Adrenal gland (tissue), 19 donors: ENCODE measurements around the gene CALM1. TPM values are rescaled to one million over a fixed set of nuclear protein-coding genes. Genes with fewer than 3 reads are reported as not detected.

ENCODE experiments used
- DNase-seq, 7 donors: peaks; one replicate each; pipeline ENCODE4 v3.0.0-alpha.2; 2019 to 2020
- H3K27ac ChIP-seq, 5 donors: fragments of 200-600 bp; sonication (generic) in 4 of 5; 1 replicate in 3 of 5; 2 replicates in 2 of 5; pipeline versions ENCODE4 v1.5.1 to v1.8.0; 2016 to 2020; ENCODE audit warnings: mild to moderate bottlenecking in 1 of 5
- H3K27me3 ChIP-seq: fragments of 200-600 bp; 2 replicates; pipeline ENCODE4 v1.8.0; 2021
- H3K36me3 ChIP-seq, 2 donors: fragments of 200-600 bp; replicated peaks in 1 of 2; 1 replicate in 1 of 2; 2 replicates in 1 of 2; pipeline versions ENCODE4 v1.5.1 to v1.8.0; 2018 to 2022
- H3K4me1 ChIP-seq, 2 donors: fragments of 200-600 bp; replicated peaks in 1 of 2; 1 replicate in 1 of 2; 2 replicates in 1 of 2; pipeline versions ENCODE4 v1.5.1 to v1.8.0; 2018 to 2021
- H3K4me3 ChIP-seq, 4 donors: fragments of 200-600 bp; sonication (generic) in 3 of 4; one replicate each; pipeline ENCODE4 v1.5.1; 2016 to 2018
- H3K9me3 ChIP-seq, 3 donors: fragments of 200-600 bp; sonication (generic) in 1 of 3; replicated peaks in 1 of 3; 1 replicate in 2 of 3; 2 replicates in 1 of 3; pipeline versions ENCODE4 v1.5.1 to v1.8.0; 2016 to 2021
- CTCF ChIP-seq, 6 experiments: fragments of 450-650 bp in 4 of 6; fragments of 200-600 bp in 2 of 6; sonication (generic) in 1 of 6; IDR thresholded peaks; 1 replicate in 5 of 6; 2 replicates in 1 of 6; pipeline versions ENCODE4 v1.5.1 to v1.8.0; 2016 to 2021; ENCODE audit warnings: antibody characterized with exemption in 6 of 6, mild to moderate bottlenecking in 2 of 6, moderate library complexity in 1 of 6
- POLR2A ChIP-seq, 2 donors: fragments of 450-650 bp; IDR thresholded peaks; one replicate each; pipeline ENCODE4 v1.6.1; 2017; ENCODE audit warnings: antibody characterized with exemption in 2 of 2, mild to moderate bottlenecking in 2 of 2, moderate library complexity in 1 of 2
- WGBS, 4 donors: extraction: QIAGEN DNeasy Blood & Tissue Kit in 2 of 4; methylation state at CpG; one replicate each; pipeline versions ENCODE4 v1.1.5 to v1.1.7; 2013 to 2017; 5-methylcytosine and 5-hydroxymethylcytosine counted together
- intact Hi-C, 2 donors: fragments of 100-400 bp; cut with DNase I; formaldehyde crosslinking; loops; one replicate each; pipeline versions ENCODE4 v1.14.1 to v1.15.0; 2022 to 2023
- long read RNA-seq, 10 donors: library from polyadenylated mRNA in 3 of 10; unstranded in 2 of 10; stranded (forward) in 1 of 10; transcript quantifications; one replicate each; pipeline ENCODE4 v2.0.0 and lab custom pipeline, GENCODE V29; 2021 to 2026
- polyA plus RNA-seq, 3 donors: library from polyadenylated mRNA; stranded (reverse); fragments of 200-250 nt in 2 of 3; fragments of 350-450 nt in 1 of 3; fragmentation: Illumina TruSeq in 1 of 3; extraction: RNeasy Lipid Tissue Mini Kit (QIAGEN cat#74804) in 1 of 3; gene quantifications; one replicate each; pipeline ENCODE4 v1.2.3, GENCODE V29; 2013 to 2014
- total RNA-seq, 9 donors: library from RNA; depleted of rRNA in 4 of 9; stranded (reverse); fragments of >200 nt in 4 of 9; fragments of 120-200 nt in 1 of 9; fragmentation: NEBNext Ultra II Directional in 1 of 9; extraction: Animal tissue kit (Norgen Biotek cat#: 25700) in 1 of 9; gene quantifications; one replicate each; pipeline versions ENCODE4 v1.1.0 to v1.2.4, GENCODE V29; 2013 to 2023
- donor health status: healthy with polysubstance abuse.
- donor health status: Bipolar disorder and iron deficiency.
- donor health status: DM: yes; HTN: yes; CAD: no.
- donor health status: DM: no; HTN: no; CAD: no.
- donor health status: DM: no; HTN: no; CAD: no.
- donor health status: DM: yes; HTN: yes; CAD: no.

Gene CALM1
- total RNA-seq (100 to 1,000 TPM; 153 to 402 (median 235) TPM), polyA plus RNA-seq (100 to 1,000 TPM; 190 to 372 (median 193) TPM)
- long read RNA-seq, donor 1, full-length matches to known transcripts, result 313 of 451 reads
- long read RNA-seq, donor 1, partial matches to known transcripts, result 138 of 451 reads
- long read RNA-seq, donor 1, other reads (novel, unspliced or antisense), result 0 of 451 reads
- long read RNA-seq, donor 2, full-length matches to known transcripts, result 203 of 360 reads
- long read RNA-seq, donor 2, partial matches to known transcripts, result 157 of 360 reads
- long read RNA-seq, donor 2, other reads (novel, unspliced or antisense), result 0 of 360 reads
- long read RNA-seq, donor 3, full-length matches to known transcripts, result 285 of 415 reads
- long read RNA-seq, donor 3, partial matches to known transcripts, result 130 of 415 reads
- long read RNA-seq, donor 3, other reads (novel, unspliced or antisense), result 0 of 415 reads
- long read RNA-seq, donor 4, full-length matches to known transcripts, result 408 of 431 reads
- long read RNA-seq, donor 4, partial matches to known transcripts, result 2 of 431 reads
- long read RNA-seq, donor 4, other reads (novel, unspliced or antisense), result 21 of 431 reads
- long read RNA-seq, donor 5, full-length matches to known transcripts, result 620 of 635 reads
- long read RNA-seq, donor 5, partial matches to known transcripts, result 1 of 635 reads
- long read RNA-seq, donor 5, other reads (novel, unspliced or antisense), result 14 of 635 reads
- long read RNA-seq, donor 6, full-length matches to known transcripts, result 613 of 671 reads
- long read RNA-seq, donor 6, partial matches to known transcripts, result 12 of 671 reads
- long read RNA-seq, donor 6, other reads (novel, unspliced or antisense), result 46 of 671 reads
- long read RNA-seq, donor 7, full-length matches to known transcripts, result 125 of 232 reads
- long read RNA-seq, donor 7, partial matches to known transcripts, result 107 of 232 reads
- long read RNA-seq, donor 7, other reads (novel, unspliced or antisense), result 0 of 232 reads
- long read RNA-seq, donor 8, full-length matches to known transcripts, result 272 of 441 reads
- long read RNA-seq, donor 8, partial matches to known transcripts, result 169 of 441 reads
- long read RNA-seq, donor 8, other reads (novel, unspliced or antisense), result 0 of 441 reads
- long read RNA-seq, donor 9, full-length matches to known transcripts, result 204 of 280 reads
- long read RNA-seq, donor 9, partial matches to known transcripts, result 76 of 280 reads
- long read RNA-seq, donor 9, other reads (novel, unspliced or antisense), result 0 of 280 reads
- long read RNA-seq, donor 10, full-length matches to known transcripts, result 90 of 142 reads
- long read RNA-seq, donor 10, partial matches to known transcripts, result 52 of 142 reads
- long read RNA-seq, donor 10, other reads (novel, unspliced or antisense), result 0 of 142 reads

GRCh38 chr14:90396341-90397339 is at the start of gene CALM1:
Gene CALM1, plus strand, starts transcription at chr14:90397029. Its CDS starts 202 bp downstream, at chr14:90397231.
- Histone ChIP-seq H3K27me3 (no peaks in the 10 kb centered on the region), H3K4me1 (peaks cover 15 to 28% of the 10 kb centered on the region in 2 donors), H3K4me3 (peak within 1 kb of the TSS; percentile 78 to 97 (median 94)), H3K27ac (peak within 1 kb of the TSS in 4 of 5 donors; percentile 68 to 86 (median 74)), H3K36me3 (peaks cover 0 to 14% of the 10 kb centered on the region in 2 donors), H3K9me3 (no peaks in the 10 kb centered on the region)
- peak; percentile 90 to 96 (median 95) for DNase-seq
- intact Hi-C loops, result loop anchor here in 1 of 2 donors (5.0 kb wide), 1 partner anchor 361 kb away; no protein-coding TSS in a partner anchor
- TF ChIP-seq POLR2A (IDR thresholded peaks at IDR 0.05) (peak; percentile 100), CTCF (IDR thresholded peaks at IDR 0.05) (peak in 3 of 6 experiments; percentile 23 to 31 (median 29))
- 1 to 2% (median 1%) methylated on average over 22 to 89 of the region's 89 CpGs for WGBS, 4 donors

GRCh38 chr14:90348270-90348669 is 48.6 kb upstream of the CALM1 start:
- Histone ChIP-seq H3K27ac (no peak overlapping the region), H3K27me3 (no peaks in the 10 kb centered on the region), H3K4me3 (no peak overlapping the region), H3K9me3 (no peaks in the 10 kb centered on the region), H3K4me1 (no peaks in the 10 kb centered on the region), H3K36me3 (no peaks in the 10 kb centered on the region)
- no peak for DNase-seq
- intact Hi-C loops, result no loop called here
- 83 to 91% (median 86%) methylated on average over 2 of the region's 2 CpGs for WGBS, 4 donors
- TF ChIP-seq POLR2A (IDR thresholded peaks at IDR 0.05), result no peak
- no peak for TF ChIP-seq CTCF (IDR thresholded peaks at IDR 0.05)

- Histone ChIP-seq H3K4me1 (no peaks in the 10 kb centered on the region), H3K27ac (no peak overlapping the region), H3K36me3 (no peaks in the 10 kb centered on the region), H3K4me3 (no peak overlapping the region), H3K9me3 (no peaks in the 10 kb centered on the region), H3K27me3 (no peaks in the 10 kb centered on the region)
- 52 to 59% (median 55%) methylated on average over 4 of the region's 4 CpGs for WGBS, 4 donors
- DNase-seq, result no peak
- intact Hi-C loops, result no loop called here
- TF ChIP-seq CTCF (IDR thresholded peaks at IDR 0.05) (no peak), POLR2A (IDR thresholded peaks at IDR 0.05) (no peak)
Measured at GRCh38 chr14:90349739-90350138, 47.1 kb upstream of the CALM1 start.
